GM18499 (cell line): ENCODE measurements around the gene LRRC27.
"Not testable (repeated sequence)": the region's sequence is repeated elsewhere in the genome, so short reads cannot be mapped to it uniquely, and the experiment has no call there.

Source experiments
- ATAC-seq: cut with Tn5 transposase; IDR thresholded peaks from one replicate; pipeline ENCODE4 v1.9.1; 2021; ENCODE audit warnings: moderate number of reproducible peaks; ENCODE audit not compliant: insufficient read depth, unreplicated experiment

The LRRC27 gene

GRCh38 chr10:132385721-132386418 lies 53.9 kb downstream of the LRRC27 start:
- ATAC-seq, result no peak

DNA sequence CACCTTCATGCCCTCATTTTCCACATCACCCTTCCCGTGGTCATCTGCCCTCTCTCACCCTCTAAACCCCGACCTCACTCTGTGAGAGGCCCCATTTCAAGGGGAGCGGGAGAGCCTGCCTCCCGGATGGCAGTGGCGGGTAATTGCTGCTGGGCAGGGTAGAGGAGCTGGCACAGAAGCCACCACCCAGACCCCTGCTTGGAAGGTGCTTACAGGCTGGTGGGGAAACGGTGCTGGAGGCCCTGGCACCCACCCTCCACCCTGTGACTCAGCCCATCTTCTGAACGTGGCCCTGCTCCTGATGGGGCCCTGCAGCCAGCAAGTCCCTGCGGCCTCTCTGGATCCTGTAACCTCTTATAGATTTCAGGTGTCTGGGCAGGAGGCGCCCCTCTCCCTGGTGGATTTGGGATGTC lies 54.4 kb downstream of the LRRC27 start:
- no peak for ATAC-seq

DNA sequence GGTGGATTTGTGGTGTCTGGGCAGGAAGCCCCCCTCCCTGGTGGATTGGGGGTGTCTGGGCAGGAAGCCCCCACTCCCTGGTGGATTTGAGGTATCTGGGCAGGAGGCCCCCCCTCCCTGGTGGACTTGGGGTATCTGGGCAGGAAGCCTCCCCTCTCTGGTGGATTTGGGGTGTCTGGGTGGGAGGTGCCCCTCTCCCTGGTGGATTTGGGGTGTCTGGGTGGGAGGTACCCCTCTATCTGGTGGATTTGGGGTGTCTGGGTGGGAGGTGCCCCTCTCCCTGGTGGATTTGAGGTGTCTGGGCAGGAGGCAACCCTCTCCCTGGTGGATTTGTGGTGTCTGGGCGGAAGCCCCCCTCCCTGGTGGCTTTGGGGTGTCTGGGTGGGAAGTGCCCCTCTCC lies 54.9 kb downstream of the LRRC27 start:
- ATAC-seq, result not testable (repeated sequence)

DNA sequence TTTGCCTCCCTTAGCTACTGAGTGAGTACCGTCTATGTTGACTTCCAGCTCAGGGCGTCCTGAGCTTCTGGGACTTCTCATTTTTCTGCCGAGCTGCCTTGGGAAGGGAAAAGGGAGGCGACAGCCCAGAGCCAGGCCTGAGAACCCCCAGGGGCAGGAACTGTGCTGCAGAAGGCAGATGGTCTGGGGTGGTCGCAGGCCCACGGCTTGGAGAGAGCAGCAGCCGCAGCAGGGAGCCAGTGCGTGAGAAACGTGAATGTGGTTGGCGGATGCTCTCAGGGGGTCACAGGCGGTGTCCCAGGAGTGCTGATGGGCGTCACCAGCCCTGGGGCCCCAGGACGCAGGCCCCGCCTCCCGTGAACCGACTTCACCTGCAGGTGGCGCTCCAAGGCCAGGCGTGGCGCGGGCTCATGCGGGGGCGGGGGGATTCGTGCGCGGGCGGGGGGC lies 55.8 kb downstream of the LRRC27 start:
- no peak for ATAC-seq

- no peak for ATAC-seq
Observed at GRCh38 chr10:132388891-132389432, 57.0 kb downstream of the LRRC27 start.

DNA sequence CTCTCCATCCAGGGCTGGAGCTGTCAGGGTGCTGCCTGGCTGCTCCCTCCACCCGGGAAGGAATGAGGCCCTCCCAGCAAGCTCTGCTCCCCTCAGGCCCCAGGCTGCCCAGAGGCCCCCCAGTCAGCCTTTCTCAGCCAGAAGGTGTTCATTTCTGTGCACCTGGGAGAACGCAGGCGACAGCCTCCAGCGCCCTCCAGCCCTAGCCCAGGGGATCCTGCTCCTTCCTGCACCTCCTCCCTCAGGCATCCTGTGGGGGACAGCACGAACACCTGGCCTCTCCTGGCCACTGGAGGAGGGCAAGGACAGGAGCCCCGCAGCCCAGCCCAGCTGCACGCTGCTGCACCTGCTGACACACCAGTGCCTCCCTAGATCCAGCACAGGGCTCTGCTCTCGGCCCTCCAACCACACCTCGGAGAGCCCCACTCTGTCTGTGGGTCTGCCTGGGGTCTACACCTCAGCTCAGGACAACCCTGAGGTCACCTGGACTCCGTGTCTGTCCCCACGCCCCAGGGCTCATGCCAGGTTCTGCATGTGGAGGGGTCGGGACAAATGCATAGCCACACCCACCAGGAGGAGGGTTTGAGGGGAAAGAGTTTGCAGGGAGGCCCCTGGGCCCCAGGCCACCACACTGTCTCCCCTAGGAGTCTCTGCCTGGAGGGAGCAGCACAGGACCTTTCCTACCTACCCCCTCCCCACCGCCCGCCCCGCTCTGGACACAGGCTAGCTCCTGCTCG lies 57.6 kb downstream of the LRRC27 start:
- ATAC-seq, result no peak

- ATAC-seq, result no peak
Observed at GRCh38 chr10:132390170-132390920, 58.4 kb downstream of the LRRC27 start.

- no peak for ATAC-seq
Observed at GRCh38 chr10:132390921-132391675, 59.1 kb downstream of the LRRC27 start.

GRCh38 chr10:132391676-132392020 lies 59.7 kb downstream of the LRRC27 start:
- ATAC-seq, result no peak

DNA sequence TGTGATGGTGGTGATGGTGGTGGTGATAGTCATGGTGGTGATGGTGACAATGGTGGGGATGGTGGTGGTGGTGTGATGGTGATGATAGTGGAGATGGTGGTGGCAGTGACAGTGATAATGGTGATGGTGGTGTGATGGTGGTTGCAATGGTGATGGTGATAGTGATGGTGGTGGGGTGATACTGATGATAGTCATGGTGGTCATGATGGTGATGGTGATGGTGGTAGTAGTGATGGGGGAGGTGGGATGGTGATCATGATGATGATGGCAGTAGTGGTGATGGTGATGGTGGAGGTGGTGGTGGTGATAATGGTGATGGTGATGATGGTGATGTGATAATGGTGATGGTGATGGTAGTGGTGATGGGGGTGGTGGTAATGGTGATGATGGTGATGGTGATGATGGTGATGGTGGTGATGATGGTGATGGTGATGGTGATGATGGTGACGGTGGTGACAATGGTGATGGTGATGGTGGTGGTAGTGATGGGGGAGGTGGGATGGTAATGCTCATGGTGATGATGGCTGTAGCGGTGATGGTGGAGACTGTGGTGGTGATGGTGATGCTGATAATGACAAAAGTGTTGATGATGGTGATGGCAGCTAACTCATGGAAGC lies 60.3 kb downstream of the LRRC27 start:
- ATAC-seq, result no peak

DNA sequence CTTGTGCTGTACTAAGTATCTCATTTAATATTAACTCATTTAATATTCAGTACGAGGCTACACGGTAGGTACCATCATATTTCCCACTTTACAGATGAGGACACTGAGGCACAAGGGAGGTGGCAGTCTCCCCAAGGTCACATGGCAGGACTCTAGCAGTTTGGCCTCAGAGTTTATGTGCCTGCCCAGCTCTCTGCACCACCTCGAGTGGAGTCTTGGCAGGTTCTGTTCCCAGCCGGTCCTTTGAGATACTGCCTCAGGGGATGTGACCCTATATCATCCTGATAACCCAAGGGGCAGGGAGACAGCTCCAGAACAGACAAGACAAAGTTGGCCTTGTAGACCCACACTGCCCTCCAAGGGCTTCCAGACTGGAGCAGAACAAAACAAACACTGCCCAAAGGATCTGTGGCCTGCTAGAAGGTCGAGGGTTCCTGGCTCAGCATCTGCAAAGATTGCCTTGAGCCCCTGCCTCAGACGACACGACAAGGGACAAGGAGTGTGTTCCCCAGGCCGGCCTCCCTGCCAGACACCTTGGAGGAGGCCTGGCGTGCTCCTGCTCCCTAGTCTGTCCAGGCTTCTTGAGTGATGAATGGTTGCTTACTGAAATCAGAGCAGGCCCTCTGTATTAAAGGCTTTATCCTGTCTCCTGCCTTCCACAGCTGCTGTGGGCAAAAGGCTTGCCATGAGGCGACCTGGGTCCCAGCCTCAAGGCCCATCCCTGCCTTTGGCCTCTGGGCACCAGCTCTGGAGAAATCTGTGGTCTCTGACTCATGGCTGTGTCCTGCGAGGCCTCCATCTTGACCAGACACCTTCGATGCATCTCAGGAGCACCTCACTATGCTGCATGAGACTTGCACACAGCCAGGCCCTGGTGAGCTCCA lies 61.1 kb downstream of the LRRC27 start:
- ATAC-seq, result no peak

- no peak for ATAC-seq
Observed at GRCh38 chr10:132393695-132394181, 61.7 kb downstream of the LRRC27 start.

DNA sequence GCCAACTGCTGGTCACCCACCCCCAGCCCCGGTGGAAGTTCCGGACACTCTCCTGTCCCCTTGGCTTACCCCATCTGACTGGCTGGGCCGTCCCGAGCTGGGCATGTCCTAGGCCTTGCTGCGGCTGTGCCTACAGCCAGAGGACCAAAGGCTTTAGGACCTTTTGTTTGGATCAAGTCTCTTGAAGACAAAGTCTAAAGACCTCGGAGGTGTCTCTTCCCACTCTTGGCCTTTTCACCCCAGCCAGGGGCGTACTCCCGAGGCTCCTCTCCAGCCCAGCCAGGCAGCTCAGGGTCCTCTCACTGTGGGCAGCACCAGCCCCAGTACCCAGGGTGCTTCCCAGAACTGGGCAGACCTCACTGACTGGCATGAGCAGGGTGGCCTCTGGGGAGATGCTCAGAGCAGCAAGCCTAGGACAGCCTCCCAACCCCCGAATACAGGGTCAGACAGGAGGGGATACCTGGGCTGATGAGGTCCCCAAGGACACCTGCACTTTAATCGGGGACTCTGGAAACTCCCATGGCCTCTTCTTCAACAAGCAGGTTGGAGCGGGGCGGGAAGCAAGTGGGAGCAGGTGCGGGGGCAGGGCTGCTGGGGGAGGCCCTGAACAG lies 62.3 kb downstream of the LRRC27 start:
- ATAC-seq, result no peak

DNA sequence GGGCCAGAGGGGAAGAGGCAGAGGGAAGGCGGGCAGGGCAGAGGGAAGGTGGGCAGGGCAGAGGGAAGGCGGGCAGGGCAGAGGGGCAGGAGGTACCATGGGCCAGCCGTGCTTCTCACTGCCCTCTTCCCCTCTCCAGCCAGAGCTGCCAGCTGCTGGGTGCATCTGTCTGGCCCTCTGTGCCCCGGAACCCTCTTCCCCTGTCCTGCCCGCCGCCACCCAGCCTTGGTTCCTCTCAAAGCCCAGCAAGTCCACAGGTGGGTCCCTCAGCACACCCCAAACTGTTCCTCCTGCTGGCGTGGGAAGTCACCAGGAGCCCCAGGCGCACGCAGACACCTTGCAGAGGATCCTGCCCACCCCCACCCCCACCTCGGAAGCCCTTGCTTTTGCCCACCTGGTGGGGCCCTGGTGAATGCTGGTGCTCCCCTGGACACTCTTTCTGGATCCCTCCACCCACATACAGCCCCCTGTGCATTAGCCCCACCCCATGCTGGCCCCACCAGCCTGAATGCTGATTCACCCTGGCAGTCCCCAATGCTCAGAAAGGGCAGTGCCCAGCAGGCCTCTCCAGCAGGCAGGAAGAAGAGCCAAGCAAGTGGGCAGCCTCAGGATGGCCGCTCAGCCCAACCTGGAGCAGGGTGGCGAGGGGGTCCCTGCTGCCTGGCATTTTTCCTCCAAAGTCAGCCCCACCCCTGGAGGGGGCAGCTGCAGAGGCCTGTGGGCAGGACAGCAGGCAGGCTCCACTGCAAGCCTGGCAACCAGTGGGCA lies 63.1 kb downstream of the LRRC27 start:
- no peak for ATAC-seq

DNA sequence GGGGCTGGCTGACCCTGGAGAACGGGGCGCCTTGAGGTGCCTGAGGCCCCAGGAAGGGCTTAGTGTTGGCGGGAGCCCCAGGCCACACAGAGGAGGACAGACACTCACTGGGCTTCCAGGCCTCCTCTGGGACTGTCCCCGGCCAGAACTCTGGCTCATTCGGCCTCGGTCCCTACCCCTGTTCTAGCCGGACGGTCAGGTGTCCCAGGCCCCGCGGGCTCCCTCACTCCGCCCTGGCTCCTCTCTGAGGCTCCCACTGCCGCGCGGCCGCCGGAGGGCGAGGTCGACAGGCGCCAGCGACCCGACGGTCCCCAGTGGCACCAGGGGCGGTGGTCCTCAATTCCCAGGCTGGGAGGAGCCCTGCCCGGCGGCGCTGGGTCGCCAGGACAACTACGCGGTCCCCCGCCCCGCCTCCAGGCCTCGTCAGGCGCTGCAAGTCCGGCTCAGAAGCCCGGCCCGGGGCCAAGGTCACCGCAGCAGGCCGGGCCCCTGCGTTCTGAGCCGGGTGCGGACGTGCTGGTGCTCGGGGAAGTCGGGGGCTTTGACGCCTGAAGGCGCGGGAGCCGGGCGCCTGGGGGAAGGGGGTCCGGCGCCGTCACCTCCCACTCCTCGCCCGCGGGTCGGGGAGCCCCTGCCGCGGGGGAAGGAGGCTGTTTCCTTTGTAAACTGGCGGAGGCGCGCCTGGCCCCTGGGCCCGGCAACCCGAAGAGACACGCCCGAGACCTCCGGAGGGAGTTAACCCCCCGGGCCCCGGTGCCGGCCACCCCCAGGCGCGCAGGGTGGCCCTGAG lies 63.9 kb downstream of the LRRC27 start:
- no peak for ATAC-seq

DNA sequence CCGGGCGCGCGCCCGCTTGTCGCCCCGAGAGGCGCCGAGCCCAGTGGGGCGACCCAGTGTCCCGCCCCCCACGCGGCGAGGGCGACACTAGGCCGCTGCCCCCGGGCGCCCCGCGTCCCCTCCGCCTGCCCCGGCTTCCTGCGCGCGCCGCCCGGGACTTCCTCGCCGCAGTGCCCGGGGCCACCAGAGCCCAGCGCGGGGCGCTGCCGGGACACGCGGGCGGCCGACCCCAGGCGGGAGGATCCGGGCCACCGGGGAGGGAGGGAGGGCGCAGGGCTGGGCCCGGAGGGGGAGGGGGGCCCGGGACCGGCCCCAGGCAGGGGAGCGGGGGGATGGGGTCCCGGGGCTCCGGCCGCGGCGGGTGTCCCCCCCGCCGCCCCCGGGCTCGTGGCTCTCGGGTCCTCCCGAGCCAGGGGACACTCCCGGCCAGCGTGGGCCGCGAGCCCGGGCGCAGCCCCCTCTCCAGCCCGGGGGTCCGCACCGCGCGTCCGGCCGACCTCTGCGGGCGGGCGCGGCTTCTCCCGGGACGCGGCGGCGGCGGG lies 64.6 kb downstream of the LRRC27 start:
- no peak for ATAC-seq
